Measurements from ENCODE around the gene NLRP7. TPM values are rescaled to one million over a fixed set of nuclear protein-coding genes. Genes with fewer than 3 reads are reported as not detected.
"Not testable (repeated sequence)": the region's sequence is repeated elsewhere in the genome, so short reads cannot be mapped to it uniquely, and the experiment has no call there.

Gene NLRP7
- total and polyA plus RNA-seq, 5 donors from 2014 or later = not detected

DNA sequence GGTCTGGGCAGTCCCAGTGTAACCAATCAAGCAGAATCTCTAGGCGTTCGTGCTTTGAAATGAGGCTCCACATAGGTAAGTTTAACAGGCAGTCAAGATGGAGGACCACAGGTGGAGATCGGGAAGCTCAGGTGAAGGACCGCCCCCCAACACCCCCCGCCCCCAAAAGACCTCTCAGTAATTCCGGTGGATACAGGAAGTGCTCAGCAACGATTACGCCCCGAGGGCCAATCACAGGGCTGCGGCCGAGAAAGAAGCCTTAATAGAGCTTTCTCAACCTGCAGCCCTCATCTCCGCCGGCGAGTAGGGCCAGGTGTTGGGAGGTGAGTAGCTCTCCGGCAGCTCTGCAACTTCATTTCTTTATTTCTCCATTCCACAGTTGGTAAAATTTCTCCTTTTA lies 17.7 kb upstream of the NLRP7 start:
- not testable (repeated sequence) for H3K36me3 ChIP-seq (ENCODE audit: control insufficient read depth, insufficient read depth, low read length); H3K27ac ChIP-seq (ENCODE audit: insufficient read depth, low read length, poor library complexity, severe bottlenecking); ATAC-seq (ENCODE audit: low read depth in 2 of 2); H3K27ac Mint-ChIP-seq; H3K9me3 ChIP-seq (ENCODE audit: control insufficient read depth in 2 of 2, low read length in 2 of 2); H3K4me1 Mint-ChIP-seq; H3K4me3 ChIP-seq (ENCODE audit: low read depth, low read length); H3K27me3 ChIP-seq (ENCODE audit: control insufficient read depth, insufficient read depth, low read length); H3K9me3 Mint-ChIP-seq; H3K27me3 Mint-ChIP-seq; H3K4me1 ChIP-seq (ENCODE audit: control insufficient read depth, insufficient read depth, low read length, poor library complexity, severe bottlenecking); H3K36me3 Mint-ChIP-seq; H3K4me3 Mint-ChIP-seq; DNase-seq

DNA sequence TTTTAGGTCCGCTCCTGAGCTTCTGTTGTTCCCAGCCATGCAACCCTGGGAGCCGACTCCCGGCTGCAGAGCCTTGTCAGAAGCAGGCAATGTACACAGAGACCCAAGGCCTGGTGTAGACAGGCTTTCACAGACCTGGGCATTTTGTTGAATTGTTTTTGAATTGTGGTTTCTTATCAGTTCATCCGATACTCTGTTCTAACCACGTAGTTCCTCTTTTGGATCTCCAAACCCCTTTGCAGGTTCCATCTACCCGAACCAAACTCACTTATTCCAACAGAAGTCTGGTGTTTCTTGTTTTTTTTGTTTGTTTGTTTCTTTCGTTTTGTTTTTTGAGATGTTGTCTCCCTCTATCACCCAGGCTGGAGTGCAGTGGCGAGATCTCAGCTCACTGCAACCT lies 12.5 kb upstream of the NLRP7 start:
- Histone ChIP-seq H3K36me3 (ENCODE audit: control insufficient read depth, insufficient read depth, low read length) (no peaks in the 10 kb centered on the region), H3K27me3 (ENCODE audit: control insufficient read depth, insufficient read depth, low read length) (no peaks in the 10 kb centered on the region), H3K27ac (ENCODE audit: insufficient read depth, low read length, poor library complexity, severe bottlenecking) (no peak overlapping the region), H3K4me3 (ENCODE audit: low read depth, low read length) (no peak overlapping the region), H3K4me1 (ENCODE audit: control insufficient read depth, insufficient read depth, low read length, poor library complexity, severe bottlenecking) (no peaks in the 10 kb centered on the region), H3K9me3 (ENCODE audit: control insufficient read depth in 2 of 2, low read length in 2 of 2) (no peaks in the 10 kb centered on the region)
- Mint-ChIP-seq H3K9me3 (peaks cover 0 to 2% (median 0%) of the 10 kb centered on the region in 7 donors), H3K27me3 (peaks cover 4% of the 10 kb centered on the region), H3K27ac (peak overlapping the region in 1 of 3 donors; percentile 56), H3K4me1 (peaks cover 0 to 9% (median 4%) of the 10 kb centered on the region in 4 donors), H3K36me3 (no peaks in the 10 kb centered on the region), H3K4me3 (peak overlapping the region in 1 of 4 donors; percentile 80)
- no peak for ATAC-seq (ENCODE audit: low read depth in 2 of 2)
- peak in 1 of 3 donors; percentile 27 for DNase-seq

DNA sequence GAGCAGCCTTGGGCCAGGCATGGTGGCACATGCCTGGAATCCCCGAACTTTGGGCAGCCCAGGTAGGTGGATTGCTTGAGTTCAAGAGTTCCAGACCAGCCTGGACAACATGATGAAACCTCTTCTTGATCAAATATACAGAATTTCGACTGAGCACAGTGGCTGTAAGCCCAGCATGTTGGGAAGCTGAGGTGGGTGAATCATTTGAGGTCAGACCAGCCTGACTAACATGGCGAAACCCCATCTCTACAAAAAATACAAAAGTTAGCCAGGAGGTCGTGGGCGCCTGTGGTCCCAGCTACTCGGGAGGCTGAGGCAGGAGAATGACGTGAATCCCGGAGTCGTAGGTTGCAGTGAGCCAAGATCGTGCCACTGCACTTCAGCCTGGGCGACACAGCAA lies 8.0 kb upstream of the NLRP7 start:
- Mint-ChIP-seq H3K27ac (no peak overlapping the region), H3K36me3 (no peaks in the 10 kb centered on the region)

DNA sequence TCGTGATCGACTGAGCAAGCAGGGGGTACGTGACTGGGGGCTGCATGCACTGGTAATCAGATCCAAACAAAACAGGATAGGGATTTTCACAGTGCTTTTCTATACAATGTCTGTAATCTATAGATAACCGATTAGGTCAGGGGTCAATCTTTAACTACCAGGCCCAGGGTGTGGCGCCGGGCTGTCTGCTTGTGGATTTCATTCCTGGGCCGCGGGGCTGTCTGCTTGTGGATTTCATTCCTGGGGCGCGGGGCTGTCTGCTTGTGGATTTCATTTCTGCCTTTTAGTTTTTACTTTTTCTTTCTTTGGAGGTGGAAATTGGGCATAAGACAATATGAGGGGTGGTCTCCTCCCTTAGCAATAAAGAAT lies 6.0 kb upstream of the NLRP7 start:
- not testable (repeated sequence) for H3K9me3 Mint-ChIP-seq; H3K36me3 ChIP-seq (ENCODE audit: control insufficient read depth, insufficient read depth, low read length); H3K9me3 ChIP-seq (ENCODE audit: control insufficient read depth in 2 of 2, low read length in 2 of 2); H3K4me3 Mint-ChIP-seq; H3K27ac Mint-ChIP-seq; DNase-seq; H3K27me3 ChIP-seq (ENCODE audit: control insufficient read depth, insufficient read depth, low read length); H3K36me3 Mint-ChIP-seq; H3K4me1 ChIP-seq (ENCODE audit: control insufficient read depth, insufficient read depth, low read length, poor library complexity, severe bottlenecking); H3K4me3 ChIP-seq (ENCODE audit: low read depth, low read length); H3K27me3 Mint-ChIP-seq; ATAC-seq (ENCODE audit: low read depth in 2 of 2); H3K27ac ChIP-seq (ENCODE audit: insufficient read depth, low read length, poor library complexity, severe bottlenecking); H3K4me1 Mint-ChIP-seq

More for the DNA sequence above, 8.0 kb upstream of the NLRP7 start:
- Histone ChIP-seq H3K27me3 (ENCODE audit: control insufficient read depth, insufficient read depth, low read length) (no peaks in the 10 kb centered on the region), H3K9me3 (ENCODE audit: control insufficient read depth in 2 of 2, low read length in 2 of 2) (no peaks in the 10 kb centered on the region), H3K27ac (ENCODE audit: insufficient read depth, low read length, poor library complexity, severe bottlenecking) (no peak overlapping the region), H3K4me3 (ENCODE audit: low read depth, low read length) (no peak overlapping the region), H3K36me3 (ENCODE audit: control insufficient read depth, insufficient read depth, low read length) (no peaks in the 10 kb centered on the region), H3K4me1 (ENCODE audit: control insufficient read depth, insufficient read depth, low read length, poor library complexity, severe bottlenecking) (no peaks in the 10 kb centered on the region)
- no peak for ATAC-seq (ENCODE audit: low read depth in 2 of 2)
- peaks cover 4% of the 10 kb centered on the region for H3K27me3 Mint-ChIP-seq
- H3K4me1 Mint-ChIP-seq = peaks cover 0 to 9% (median 4%) of the 10 kb centered on the region in 4 donors
- DNase-seq = no peak
- H3K4me3 Mint-ChIP-seq = no peak overlapping the region
- peaks cover 0 to 3% (median 0%) of the 10 kb centered on the region in 7 donors for H3K9me3 Mint-ChIP-seq

DNA sequence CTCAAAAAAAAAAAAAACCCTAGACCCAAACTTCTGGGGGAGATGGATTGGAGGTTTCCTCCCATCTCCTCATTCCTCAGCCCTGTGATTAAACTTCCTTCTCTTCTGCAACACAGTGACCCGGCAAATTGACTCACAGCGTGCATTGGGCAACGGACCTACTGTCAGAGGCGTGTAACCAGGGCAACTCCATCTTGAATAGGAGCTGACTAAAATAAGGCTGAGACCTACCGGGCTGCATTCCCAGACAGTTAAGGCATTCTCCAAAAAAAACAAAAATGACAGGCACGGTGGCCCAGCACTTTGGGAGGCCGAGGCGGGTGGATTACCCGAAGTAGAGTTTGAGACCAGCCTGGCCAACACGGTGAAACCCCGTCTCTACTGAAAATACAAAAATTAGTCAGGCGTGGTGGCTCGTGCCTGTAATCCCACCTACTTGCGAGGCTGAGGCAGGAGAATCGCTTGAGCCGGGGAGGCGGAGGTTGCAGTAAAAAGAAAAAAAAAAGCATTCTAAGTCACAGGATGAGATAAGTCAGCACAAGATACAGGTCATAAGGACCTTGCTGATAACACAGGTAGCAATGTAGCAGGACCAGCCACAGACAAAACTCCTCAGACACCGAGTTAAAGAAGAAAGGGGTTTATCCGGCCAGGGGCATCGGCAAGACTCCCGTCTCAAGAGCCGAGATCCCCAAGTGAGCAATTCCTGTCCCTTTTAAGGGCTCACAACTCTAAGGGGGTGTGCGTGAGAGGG lies 5.4 kb upstream of the NLRP7 start:
- no peak overlapping the region for H3K4me3 Mint-ChIP-seq

DNA sequence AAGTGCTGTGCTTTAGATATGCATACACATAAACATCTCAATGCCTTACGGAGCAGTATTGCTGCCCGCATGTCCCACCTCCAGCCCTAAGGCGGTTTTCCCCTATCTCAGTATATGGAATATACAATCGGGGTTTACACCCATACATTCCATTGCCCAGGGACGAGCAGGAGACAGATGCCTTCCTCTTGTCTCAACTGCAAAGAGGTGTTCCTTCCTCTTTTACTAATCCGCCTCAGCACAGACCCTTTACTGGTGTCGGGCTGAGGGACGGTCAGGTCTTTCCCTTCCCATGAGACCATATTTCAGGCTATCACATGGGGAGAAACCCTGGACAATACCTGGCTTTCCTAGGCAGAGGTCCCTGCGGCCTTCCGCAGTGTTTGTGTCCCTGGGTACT lies 3.2 kb upstream of the NLRP7 start:
- H3K4me3 Mint-ChIP-seq; H3K4me1 ChIP-seq (ENCODE audit: control insufficient read depth, insufficient read depth, low read length, poor library complexity, severe bottlenecking); H3K27me3 ChIP-seq (ENCODE audit: control insufficient read depth, insufficient read depth, low read length); H3K4me3 ChIP-seq (ENCODE audit: low read depth, low read length); H3K9me3 Mint-ChIP-seq; ATAC-seq (ENCODE audit: low read depth in 2 of 2); H3K9me3 ChIP-seq (ENCODE audit: control insufficient read depth in 2 of 2, low read length in 2 of 2); H3K36me3 ChIP-seq (ENCODE audit: control insufficient read depth, insufficient read depth, low read length); H3K27ac ChIP-seq (ENCODE audit: insufficient read depth, low read length, poor library complexity, severe bottlenecking); H3K27me3 Mint-ChIP-seq; H3K4me1 Mint-ChIP-seq; H3K27ac Mint-ChIP-seq; H3K36me3 Mint-ChIP-seq; DNase-seq: not testable (repeated sequence)

More for the DNA sequence above, 5.4 kb upstream of the NLRP7 start:
- DNase-seq (no peak), ATAC-seq (ENCODE audit: low read depth in 2 of 2) (no peak)
- Histone ChIP-seq H3K9me3 (ENCODE audit: control insufficient read depth in 2 of 2, low read length in 2 of 2) (no peaks in the 10 kb centered on the region), H3K4me3 (ENCODE audit: low read depth, low read length) (no peak overlapping the region), H3K27ac (ENCODE audit: insufficient read depth, low read length, poor library complexity, severe bottlenecking) (no peak overlapping the region), H3K27me3 (ENCODE audit: control insufficient read depth, insufficient read depth, low read length) (no peaks in the 10 kb centered on the region), H3K36me3 (ENCODE audit: control insufficient read depth, insufficient read depth, low read length) (no peaks in the 10 kb centered on the region), H3K4me1 (ENCODE audit: control insufficient read depth, insufficient read depth, low read length, poor library complexity, severe bottlenecking) (no peaks in the 10 kb centered on the region)
- Mint-ChIP-seq H3K27me3 (no peaks in the 10 kb centered on the region), H3K36me3 (no peaks in the 10 kb centered on the region), H3K9me3 (peaks cover 0 to 2% (median 0%) of the 10 kb centered on the region in 7 donors), H3K4me1 (no peaks in the 10 kb centered on the region), H3K27ac (no peak overlapping the region)

DNA sequence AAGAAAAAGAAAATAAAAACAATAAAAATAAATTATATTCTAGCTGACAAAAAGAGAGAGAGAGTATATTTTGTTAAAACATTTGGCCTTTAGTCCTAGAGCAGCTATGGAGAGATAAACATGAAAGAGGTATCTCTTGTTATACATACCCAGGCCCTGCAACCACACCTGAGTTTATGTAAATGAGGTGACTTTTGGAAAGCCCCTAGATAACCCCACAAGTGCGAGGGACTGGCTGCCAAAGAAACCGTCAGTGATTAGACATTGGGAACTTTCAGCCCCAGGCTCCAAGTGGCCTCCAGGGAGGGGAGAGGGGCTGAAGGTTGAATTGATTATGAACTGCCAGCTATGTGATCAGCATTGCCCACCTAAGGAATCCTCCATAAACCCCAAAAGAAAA lies 2.1 kb upstream of the NLRP7 start:
- Mint-ChIP-seq H3K9me3 (peaks cover 0 to 1% (median 0%) of the 10 kb centered on the region in 7 donors), H3K27me3 (no peaks in the 10 kb centered on the region), H3K4me1 (no peaks in the 10 kb centered on the region), H3K36me3 (no peaks in the 10 kb centered on the region), H3K4me3 (no peak overlapping the region), H3K27ac (no peak overlapping the region)
- DNase-seq (peak in 1 of 3 donors; percentile 9), ATAC-seq (ENCODE audit: low read depth in 2 of 2) (no peak)
- Histone ChIP-seq H3K27ac (ENCODE audit: insufficient read depth, low read length, poor library complexity, severe bottlenecking) (no peak overlapping the region), H3K9me3 (ENCODE audit: control insufficient read depth in 2 of 2, low read length in 2 of 2) (no peaks in the 10 kb centered on the region), H3K4me1 (ENCODE audit: control insufficient read depth, insufficient read depth, low read length, poor library complexity, severe bottlenecking) (no peaks in the 10 kb centered on the region), H3K27me3 (ENCODE audit: control insufficient read depth, insufficient read depth, low read length) (no peaks in the 10 kb centered on the region), H3K4me3 (ENCODE audit: low read depth, low read length) (no peak overlapping the region), H3K36me3 (ENCODE audit: control insufficient read depth, insufficient read depth, low read length) (no peaks in the 10 kb centered on the region)

DNA sequence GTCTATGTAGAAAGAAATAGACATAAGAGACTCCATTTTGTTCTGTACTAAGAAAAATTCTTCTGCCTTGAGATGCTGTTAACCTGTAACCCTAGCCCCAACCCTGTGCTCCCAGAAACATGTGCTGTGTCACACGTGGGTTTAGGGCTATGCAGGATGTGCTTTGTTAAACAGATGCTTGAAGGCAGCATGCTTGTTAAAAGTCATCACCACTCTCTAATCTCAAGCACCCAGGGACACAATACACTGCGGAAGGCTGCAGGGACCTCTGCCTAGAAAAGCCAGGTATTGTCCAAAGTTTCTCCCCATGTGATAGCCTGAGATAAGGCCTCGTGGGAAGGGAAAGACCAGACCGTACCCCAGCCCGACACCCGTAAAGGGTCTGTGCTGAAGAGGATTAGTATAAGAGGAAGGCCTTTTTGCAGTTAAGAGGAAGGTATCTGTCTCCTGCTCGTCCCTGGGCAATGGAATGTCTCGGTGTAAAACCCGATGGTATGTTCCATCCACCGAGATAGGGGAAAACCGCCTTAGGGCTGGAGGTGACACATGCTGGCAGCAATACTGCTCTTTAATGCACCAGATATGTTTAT lies 3.5 kb downstream of the NLRP7 start:
- H3K27ac ChIP-seq (ENCODE audit: insufficient read depth, low read length, poor library complexity, severe bottlenecking); ATAC-seq (ENCODE audit: low read depth in 2 of 2); H3K36me3 ChIP-seq (ENCODE audit: control insufficient read depth, insufficient read depth, low read length); H3K4me1 Mint-ChIP-seq; H3K9me3 Mint-ChIP-seq; H3K36me3 Mint-ChIP-seq; H3K9me3 ChIP-seq (ENCODE audit: control insufficient read depth in 2 of 2, low read length in 2 of 2); H3K4me3 ChIP-seq (ENCODE audit: low read depth, low read length); H3K27me3 Mint-ChIP-seq; H3K27ac Mint-ChIP-seq; DNase-seq; H3K27me3 ChIP-seq (ENCODE audit: control insufficient read depth, insufficient read depth, low read length); H3K4me1 ChIP-seq (ENCODE audit: control insufficient read depth, insufficient read depth, low read length, poor library complexity, severe bottlenecking): not testable (repeated sequence)
- H3K4me3 Mint-ChIP-seq = peak overlapping the region in 1 of 4 donors; percentile 11
